Measurements from ENCODE around the gene MISP. TPM values are rescaled to one million over a fixed set of nuclear protein-coding genes. Genes with fewer than 3 reads are reported as not detected.

The MISP gene
- total and polyA plus RNA-seq, 2 of the 13 experiments (the other 11 are each of a cell fraction or from before 2014, with no cell fraction given) = 0.67 to 1.3 TPM

- TF ChIP-seq CTCF (CRISPR knock-in tag; IDR thresholded peaks at IDR 0.05) (peak; percentile 63), ZNF83 (CRISPR knock-in tag; IDR thresholded peaks at IDR 0.05; ENCODE audit: borderline replicate concordance) (no peak), MAFG (CRISPR knock-in tag; IDR thresholded peaks at IDR 0.05) (no peak), ZNF441 (CRISPR knock-in tag; IDR thresholded peaks at IDR 0.05; ENCODE audit: borderline replicate concordance) (0 out of 2 replicates have a peak, but pooled peaks have one; percentile 9), ZNF350 (CRISPR knock-in tag; IDR thresholded peaks at IDR 0.05; ENCODE audit: borderline replicate concordance, low read depth) (no peak; the same call in 1 of the 2 replicates), RXRA (CRISPR knock-in tag; IDR thresholded peaks at IDR 0.05) (peak; percentile 86), THRA (CRISPR knock-in tag; IDR thresholded peaks at IDR 0.05; ENCODE audit: borderline replicate concordance) (peak; percentile 61; the same call in 1 of the 2 replicates), ZNF343 (CRISPR knock-in tag; IDR thresholded peaks at IDR 0.05) (no peak), ZNF318 (CRISPR knock-in tag; IDR thresholded peaks at IDR 0.05) (no peak), ZNF670 (CRISPR knock-in tag; IDR thresholded peaks at IDR 0.05; ENCODE audit: borderline replicate concordance) (no peak), SMC3 (IDR thresholded peaks at IDR 0.05; ENCODE audit: low read length) (0 out of 2 replicates have a peak, but pooled peaks have one; percentile 9), NFYC (CRISPR knock-in tag; IDR thresholded peaks at IDR 0.05) (no peak), TCF7L2 (IDR thresholded peaks at IDR 0.05; ENCODE audit: low read depth, low read length) (no peak), SIN3B (IDR thresholded peaks at IDR 0.05; ENCODE audit: low read length) (no peak), PCBP2 (optimal IDR thresholded peaks at IDR 0.05; ENCODE audit: low read depth, low read length, poor library complexity, severe bottlenecking) (no peak)
Measured at GRCh38 chr19:799076-799881, 48.4 kb downstream of the MISP start (continued).

Data from HepG2 (cell line).